HG03103 (cell line): ENCODE data around the gene HAVCR2.
"Not testable (repeated sequence)": the region's sequence is repeated elsewhere in the genome, so short reads cannot be mapped to it uniquely, and the experiment has no call there.

ENCODE experiments used
- ATAC-seq: cut with Tn5 transposase; IDR thresholded peaks from one replicate; pipeline ENCODE4 v1.9.1; 2021; ENCODE audit warnings: low read depth; ENCODE audit not compliant: unreplicated experiment

The HAVCR2 gene

DNA sequence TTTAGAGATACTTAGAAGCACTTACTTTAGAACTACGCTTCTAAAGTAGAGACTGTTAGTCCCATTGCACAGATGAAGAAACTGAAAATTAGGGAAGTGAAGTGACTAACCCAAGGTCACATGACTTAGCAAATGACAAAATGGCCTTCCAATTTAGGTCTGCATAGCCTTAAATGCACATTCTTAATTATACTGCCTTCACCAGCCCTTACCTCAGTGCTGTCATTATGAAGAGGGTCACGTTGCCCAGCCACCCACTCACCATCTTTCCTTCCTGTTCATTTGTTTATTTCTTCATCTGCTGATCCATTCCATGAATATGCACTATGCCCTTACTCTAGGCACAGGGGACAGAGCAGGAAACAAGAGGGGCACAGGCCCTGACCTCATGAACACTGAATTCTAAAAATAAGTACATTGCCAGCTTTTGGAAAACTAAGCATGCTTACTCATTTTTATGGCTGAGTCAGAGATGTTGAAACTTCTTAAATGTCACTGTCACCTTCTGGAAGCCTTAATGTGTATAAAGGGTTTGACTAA, 8.6 kb downstream of the HAVCR2 start:
- ATAC-seq, result no peak

DNA sequence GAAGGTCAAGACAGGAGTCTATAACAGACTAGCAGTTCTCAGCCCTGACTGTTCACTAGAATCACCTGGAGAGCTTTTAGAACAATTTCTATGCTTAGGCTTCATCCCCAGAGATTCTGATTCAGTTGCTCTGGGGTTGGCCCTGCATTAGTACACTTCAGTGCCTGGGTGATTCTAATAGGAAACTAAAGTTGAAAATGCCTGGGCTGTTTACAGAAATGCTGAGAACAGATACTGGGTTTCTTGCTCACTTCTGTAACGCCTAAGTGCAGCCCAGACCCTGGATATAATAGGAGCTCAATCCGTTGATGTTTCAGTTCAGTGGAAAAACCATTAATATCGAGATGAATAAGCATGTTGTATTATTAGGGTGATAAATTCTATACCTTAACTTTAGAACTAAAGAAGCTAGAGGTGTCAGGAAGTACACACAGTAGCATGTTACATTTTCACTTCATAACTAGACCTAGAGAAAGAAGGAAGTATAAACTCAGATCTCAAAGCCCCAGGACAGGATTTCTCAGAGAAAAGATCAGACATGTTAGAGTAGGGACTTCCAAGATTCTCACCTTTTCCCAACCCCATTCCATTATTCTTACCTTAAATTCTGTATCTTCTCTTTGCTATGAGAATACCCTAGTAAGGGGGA, 20.4 kb downstream of the HAVCR2 start:
- peak; percentile 67 for ATAC-seq

DNA sequence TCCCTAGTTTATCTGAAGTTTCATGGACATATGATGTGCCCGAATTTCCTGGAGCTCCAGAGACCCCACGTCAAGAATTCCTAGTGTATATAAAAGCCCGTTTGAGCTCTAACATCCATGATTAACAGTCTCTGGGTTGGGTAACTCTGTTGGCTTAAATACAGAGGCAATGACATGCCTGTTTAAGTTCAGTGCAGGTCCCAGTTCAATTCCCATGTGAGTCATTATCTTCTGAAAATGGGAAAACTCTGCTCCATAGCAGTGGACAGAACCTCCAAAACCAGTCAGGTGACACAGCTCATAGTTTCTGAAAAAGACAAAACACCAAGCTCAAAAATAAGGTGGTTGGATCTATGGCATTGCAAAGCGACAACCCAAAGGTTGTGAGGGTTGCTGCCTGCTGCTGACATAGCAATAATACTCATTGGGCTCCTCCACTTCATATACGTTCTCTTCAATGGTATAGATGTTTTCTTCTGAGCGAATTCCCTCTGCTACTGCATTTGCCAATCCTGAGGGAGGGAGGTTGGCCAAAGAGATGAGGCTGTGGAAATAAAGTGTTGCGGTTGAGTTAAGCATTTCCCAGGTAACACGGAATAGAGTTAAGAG, 22.0 kb downstream of the HAVCR2 start:
- ATAC-seq, result no peak

DNA sequence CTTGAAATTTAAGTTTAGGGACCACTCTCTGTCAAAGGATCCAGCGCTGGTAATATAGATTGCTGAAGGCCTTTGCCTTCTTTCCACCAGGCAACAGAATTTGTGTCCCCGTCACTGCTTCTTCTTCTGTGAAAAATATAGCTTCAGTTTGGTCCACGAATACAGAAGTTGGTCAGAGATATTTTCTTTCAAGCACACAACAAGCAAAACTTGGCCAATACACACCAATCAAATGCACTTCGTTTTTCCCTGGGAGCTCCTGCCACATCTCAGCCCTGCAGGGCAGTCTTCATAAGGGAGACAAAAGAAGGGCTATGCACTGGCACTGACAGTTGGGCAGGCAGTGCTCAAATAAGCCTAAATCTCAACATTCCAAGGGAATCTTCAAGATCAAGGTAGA, 22.9 kb downstream of the HAVCR2 start:
- ATAC-seq, result no peak

DNA sequence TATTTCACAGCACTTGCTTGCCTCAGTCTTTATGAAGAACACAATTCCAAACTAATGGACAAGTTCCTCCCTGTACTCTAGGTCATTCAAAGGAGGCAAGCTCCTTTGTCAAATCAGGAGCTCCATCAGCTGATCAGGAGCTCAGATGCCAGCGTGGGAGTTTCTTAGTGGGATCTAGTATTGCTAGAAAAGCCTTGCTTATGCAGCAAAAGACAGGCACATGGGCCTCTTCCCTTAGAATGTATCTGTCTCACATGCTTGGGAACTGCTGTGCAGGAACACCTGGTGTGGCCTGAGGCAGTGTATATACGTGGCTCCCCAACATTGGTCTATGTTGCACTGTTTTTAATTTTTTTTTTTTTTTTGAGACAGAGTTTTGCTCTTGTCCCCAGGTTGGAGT, 28.6 kb downstream of the HAVCR2 start:
- no peak for ATAC-seq

DNA sequence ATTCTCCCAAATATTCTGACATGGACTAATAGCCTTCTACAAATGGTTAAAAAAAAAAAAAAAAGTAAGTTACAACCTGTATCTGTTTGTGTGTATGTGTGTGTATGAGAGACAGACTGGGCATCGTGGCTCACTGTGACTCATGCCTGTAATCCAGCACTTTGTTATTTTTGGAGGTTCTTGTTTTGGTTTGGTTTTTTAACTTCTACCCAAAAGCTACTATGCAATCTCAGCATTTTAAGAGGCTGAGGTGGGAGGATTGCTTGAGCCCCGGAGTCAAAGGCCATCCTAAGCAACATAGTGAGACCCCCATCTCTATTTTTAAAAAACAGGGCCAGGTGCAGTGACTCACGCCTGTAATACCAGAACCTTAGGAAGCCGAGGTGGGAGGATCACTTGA, 32.3 kb downstream of the HAVCR2 start:
- ATAC-seq, result no peak

DNA sequence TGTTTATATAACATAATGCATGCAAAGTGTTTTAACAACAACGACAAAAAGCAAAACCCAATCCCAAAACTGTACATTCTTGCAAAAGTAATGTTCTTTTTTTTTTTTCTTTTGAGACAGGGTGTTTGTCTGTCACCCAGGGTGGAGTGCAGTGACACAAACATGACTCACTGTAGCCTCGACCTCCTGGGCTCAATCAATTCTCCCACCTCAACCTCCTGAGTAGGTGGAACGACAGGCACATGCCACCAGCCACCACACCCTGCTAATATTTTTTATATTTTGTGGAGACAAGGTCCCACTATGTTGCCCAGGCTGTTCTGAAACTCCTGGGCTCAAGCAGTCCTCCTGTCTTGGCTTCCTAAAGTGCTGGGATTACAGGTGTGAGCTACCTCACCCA, 36.3 kb downstream of the HAVCR2 start:
- ATAC-seq, result no peak

DNA sequence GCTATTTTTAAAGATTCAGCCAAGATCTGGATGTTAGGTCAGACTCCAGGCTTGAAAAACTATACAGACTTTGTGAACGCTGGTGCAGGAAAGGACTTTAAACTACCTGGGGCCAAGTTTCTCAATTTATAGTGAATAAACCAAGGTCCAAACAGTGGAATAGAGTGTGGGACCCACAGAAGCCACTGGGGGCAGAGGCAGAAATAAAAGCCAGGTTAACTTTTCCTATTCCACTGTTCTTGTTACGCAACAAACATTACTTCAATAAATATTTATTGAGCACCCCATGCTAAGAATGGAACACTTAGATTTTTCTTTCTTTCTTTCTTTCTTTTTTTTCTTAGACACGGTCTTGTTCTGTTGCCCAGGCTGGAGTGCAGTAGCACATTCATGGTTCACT, 38.9 kb downstream of the HAVCR2 start:
- no peak for ATAC-seq

DNA sequence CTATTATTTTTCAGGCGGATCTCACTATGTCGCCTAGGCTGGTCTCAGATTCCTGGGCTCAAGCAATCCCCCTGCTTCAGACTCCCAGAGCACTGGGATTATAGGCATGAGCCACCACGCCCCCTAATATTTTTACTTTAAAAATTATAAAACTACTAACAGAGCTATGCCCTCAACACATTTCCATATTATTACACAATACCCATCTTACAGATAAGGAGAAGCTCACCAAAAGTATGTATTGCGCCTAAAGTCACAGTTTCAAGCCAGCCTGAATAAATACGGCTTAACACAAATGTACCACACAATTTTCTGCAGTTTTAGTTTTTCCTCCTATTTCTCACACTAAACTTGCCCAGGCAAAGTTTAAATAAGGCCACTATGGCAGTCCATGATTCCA, 40.1 kb downstream of the HAVCR2 start:
- ATAC-seq, result no peak

DNA sequence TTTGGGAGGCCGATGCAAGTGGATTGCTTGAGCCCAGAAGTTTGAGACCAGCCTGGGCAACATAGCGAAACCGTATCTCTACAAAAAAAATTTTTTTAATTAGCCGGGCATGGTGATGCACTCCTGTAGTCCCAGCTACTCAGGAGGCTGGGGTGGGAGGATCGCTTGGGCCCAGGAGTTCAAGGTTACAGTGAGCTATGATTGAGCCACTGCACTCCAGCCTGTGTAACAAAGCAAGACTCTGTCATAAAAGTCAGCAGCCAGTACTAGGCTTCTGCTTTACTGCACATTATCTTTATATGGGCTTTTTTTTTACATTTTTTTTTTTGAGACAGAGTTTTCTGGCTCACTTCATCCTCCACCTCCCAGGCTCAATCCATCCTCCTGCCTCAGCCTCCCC, 40.5 kb downstream of the HAVCR2 start:
- ATAC-seq, result no peak

DNA sequence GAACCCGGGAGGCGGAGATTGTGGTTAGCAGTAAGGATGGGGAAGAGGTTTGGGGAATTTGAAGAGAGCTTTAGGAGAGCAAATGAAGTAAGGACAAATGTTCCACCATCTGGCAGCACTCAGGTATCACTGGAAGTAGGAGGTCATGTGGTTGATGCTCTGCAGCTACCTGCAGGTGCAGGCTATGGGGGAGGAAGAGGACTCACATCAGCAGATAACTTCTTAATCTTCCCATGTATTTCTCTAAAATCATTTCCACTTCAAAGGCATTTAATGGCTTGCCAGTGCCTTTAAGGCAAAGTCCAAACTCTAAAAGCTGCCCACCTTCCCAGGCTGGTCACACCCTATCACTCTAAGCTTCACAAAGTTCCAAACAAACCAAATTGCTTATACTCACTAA, 41.8 kb downstream of the HAVCR2 start:
- no peak for ATAC-seq

DNA sequence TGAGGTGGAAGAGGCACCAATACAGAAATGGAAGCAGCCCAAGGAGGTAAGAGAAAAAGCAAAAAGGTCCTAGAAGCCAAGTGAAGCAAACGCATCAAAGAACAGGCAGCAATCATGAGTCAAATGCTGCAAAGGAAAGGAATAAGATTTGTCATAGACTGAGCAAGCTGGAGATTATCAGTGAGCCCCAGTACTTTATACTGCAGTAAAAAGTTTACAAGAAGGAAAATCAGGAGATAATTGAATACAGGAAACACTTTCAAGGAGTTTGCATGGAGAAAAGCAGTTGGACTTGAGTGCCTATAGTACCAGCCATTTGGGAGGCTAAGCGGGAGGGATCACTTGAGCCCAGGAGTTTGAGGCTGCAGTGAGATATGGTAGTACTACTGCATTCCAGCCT, 42.8 kb downstream of the HAVCR2 start:
- ATAC-seq, result no peak

DNA sequence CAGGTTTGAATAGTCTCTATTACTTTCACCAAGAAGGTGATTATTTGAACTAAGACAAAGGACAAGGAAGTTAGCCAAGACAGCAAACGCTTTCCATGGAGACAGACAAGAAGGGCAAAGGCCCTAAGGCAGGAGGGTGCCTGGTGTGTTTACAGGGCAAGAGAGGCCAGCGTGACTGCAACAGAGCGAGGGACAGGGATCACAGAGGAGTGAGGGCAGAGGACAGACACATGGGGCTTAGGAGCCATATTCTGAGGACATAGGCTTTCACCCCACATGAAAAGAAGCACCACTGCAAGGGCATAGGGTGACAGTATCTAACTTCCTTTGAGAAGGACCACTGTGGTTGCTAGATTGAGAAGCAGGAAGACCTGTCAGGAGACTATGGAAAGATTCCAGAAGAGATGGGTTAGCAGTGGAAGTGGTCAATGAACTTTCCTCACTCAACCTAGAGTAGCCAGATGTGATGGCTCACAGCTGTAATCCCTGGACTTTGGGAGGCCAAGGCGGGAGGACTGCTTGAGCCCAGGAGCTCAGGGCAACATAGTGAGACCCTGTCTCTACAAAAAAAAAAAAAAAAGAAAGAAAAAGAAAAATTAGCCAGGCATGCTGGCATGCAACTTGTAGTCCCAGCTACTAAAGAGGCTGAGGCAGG, 44.9 kb downstream of the HAVCR2 start:
- no peak for ATAC-seq

DNA sequence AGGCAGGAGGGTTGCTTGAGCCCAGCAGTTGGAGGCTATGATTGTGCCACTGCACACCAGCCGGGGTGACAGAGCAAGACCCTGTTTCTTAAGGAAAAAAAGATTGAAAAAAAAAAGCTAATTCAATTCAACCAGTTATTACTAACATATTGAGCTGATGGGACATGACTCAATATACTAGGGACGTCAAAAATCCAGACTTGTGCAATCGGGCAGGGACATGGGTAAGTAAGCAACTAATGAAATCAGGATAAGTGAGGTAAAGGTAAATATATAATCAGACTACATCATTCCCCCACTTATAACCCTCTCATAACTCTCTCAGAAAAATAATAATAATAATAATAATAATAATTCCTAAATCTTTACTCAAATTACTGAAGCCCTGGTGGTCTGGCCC, 49.0 kb downstream of the HAVCR2 start:
- no peak for ATAC-seq

DNA sequence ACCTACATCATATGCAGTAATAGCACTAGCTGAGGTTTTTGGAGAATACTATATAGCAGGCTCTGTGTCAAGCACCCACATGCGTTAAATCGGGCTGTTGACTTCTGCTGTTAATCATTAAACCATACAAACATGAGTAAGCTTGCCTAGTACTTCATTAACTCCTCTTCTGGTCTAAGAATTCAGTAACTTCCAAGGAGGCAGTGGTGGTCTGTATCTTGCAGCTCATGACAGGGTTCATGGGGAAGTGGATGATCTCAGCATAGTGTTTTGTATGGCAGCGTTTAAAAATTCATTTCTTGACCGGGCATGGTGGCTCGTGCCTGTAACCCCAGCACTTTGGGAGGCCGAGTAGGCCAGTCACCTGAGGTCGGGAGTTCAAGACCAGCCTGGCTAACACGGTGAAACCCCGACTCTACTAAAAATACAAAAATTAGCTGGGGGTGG, 49.7 kb downstream of the HAVCR2 start, which contains the start of gene HAVCR1:
Gene HAVCR1 (minus strand): TSS at position 24 of the 447 bp plus-strand sequence. CDS start 1,173 bp downstream, outside the sequence.
- no peak for ATAC-seq

DNA sequence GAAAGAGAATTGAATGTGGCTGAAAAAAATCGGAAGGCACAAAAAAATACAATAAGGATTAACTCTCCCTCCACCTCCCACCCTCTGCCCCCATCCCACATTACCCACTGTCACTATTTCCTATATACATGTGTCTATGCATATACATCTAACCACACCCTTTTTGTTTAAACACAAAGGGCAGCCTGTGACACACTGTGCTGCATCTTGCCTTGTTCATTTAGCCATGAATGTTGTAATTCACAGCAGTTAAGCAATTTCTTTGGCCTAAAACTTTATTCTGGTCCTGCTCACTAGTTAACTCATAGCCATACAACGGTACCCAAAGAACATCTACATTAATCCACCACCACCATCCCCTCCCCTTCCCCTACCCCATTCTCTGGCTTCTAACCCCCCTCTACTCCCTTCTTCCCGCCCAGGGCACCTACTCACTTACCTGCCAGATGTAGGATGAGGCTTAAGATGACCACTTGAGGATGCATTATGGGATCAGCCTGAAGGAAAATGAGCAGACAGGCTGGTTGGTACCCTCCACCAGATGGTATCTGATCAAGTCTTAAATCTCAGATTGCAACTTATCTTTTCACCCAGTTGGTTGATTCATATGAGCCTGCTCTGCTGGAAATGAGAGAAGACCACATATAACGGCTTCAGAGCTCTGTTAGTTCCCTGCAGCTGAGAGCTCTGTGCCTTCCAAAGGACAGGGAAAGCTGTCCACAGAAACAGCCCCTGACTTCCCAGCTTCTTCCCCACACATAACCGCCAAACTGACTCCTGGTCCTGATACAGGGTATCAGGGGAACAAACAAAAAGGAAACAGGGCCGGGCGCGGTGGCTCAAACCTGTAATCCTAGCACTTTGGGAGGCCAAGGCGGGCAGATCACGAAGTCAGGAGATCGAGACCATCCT, 51.1 kb downstream of the HAVCR2 start:
- no peak for ATAC-seq

DNA sequence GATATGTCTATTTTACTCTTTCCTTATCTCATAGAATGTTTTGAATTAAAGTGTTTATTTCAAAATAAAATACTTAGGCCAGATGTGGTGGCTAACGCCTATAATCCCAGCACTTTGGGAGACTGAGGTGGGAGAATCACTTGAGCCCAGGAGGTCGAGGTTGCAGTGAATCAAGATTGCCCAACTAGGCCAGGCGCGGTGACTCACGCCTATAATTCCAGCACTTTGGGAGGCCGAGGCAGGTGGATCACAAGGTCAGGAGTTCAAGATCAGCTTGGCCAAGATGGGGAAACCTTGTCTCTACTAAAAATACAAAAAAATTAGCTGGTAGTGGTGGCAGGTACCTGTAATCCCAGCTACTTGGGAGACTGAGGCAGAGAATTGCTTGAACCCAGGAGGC, 52.0 kb downstream of the HAVCR2 start:
- ATAC-seq, result not testable (repeated sequence)

DNA sequence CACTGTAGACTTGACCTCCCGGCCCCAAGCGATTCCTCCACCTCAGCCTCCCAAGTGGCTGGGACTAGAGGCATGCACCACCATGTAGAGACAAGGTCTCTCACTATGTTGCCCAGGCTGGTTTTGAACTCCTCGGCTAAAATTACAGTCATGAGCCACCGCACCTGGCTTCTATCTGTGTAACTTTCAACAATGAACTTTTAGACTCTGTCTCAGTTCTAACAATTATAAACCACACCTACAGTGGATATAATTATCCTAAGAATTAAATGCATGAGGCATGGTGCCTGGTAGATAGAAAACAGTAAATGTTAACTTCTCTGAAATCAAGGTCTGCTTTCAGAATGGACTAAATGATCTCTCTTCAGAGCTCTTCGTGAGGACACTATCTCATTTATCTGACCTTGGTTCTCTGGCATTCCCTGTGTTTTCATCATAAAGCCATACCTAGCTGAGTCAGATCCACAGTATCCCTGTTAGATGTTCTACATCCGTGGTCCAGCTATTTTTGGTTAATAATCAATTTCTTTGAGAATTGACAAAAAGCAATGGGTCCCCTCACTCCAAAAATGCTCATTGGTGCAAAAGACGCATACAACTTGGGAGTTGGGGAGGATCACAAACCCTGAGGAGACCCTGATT, 57.1 kb downstream of the HAVCR2 start:
- no peak for ATAC-seq

DNA sequence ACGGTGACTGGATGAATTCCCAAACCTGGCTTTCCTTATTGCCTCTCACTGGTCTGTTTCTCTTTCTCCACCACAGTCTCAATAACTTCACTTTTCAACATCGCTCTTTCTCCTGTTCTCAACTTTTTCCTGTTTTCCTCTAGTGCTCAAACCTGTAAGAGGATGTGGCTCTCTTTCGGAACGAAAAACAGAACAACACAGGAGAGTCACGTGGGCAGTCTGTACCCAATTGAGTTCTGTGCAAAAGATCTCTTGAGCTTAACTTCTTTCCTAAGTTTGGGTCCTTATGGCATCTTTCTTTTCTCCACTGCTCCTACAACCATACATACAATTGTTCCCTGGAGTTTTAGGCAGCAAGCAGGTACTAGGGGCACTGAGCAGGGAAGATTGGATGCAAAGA, 58.8 kb downstream of the HAVCR2 start:
- ATAC-seq, result peak; percentile 51

DNA sequence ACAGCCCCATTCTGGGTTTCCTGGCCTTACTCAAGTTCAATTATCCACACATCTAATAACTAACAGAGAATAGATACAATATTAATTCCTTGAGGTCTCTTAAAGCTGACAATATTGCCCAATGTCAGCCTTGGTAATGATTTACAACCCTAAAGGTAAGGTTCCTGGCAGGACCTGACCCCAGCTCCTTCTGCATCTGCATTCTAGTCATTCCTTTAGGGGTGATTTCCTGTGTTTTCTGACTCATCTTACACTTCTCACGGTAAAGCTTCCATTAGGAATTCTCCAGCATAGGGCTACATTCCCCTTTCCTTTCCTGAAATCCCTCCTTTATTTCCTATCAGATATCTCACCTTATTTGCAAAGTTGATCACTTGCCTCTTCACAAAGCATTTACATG, 59.2 kb downstream of the HAVCR2 start:
- ATAC-seq, result no peak
